Sigmoid colon (tissue), 7 donors: ENCODE measurements around the gene SLC17A9. TPM values are rescaled to one million over a fixed set of nuclear protein-coding genes. Genes with fewer than 3 reads are reported as not detected.

Experiments
- DNase-seq: peaks from one replicate; pipeline ENCODE4 v3.0.0-alpha.2; 2019
- H3K27ac ChIP-seq, 4 donors: fragments of 200-600 bp; sonication (generic); one replicate each; pipeline ENCODE4 v1.5.1; 2016 to 2019; ENCODE audit warnings: mild to moderate bottlenecking in 1 of 4
- H3K27me3 ChIP-seq, 3 donors: fragments of 200-600 bp; sonication (generic); one replicate each; pipeline ENCODE4 v1.5.1; 2019; ENCODE audit warnings: mild to moderate bottlenecking in 1 of 3
- H3K36me3 ChIP-seq, 4 donors: fragments of 200-600 bp; sonication (generic); one replicate each; pipeline ENCODE4 v1.5.1; 2016 to 2019
- H3K4me1 ChIP-seq, 4 donors: fragments of 200-600 bp; sonication (generic); one replicate each; pipeline ENCODE4 v1.5.1; 2017 to 2019
- H3K4me3 ChIP-seq, 4 donors: fragments of 200-600 bp; sonication (generic); one replicate each; pipeline ENCODE4 v1.5.1; 2017 to 2019; ENCODE audit warnings: mild to moderate bottlenecking in 2 of 4, moderate library complexity in 1 of 4
- H3K9me3 ChIP-seq, 4 donors: fragments of 200-600 bp in 3 of 4; sonication (generic) in 3 of 4; one replicate each; pipeline versions ENCODE4 v1.5.1 to v1.6.1; 2013 to 2019
- EP300 ChIP-seq, 4 donors: sonication (generic); formaldehyde crosslinking; IDR thresholded peaks; one replicate each; pipeline ENCODE4 v1.6.1; 2017; ENCODE audit warnings: antibody characterized with exemption in 4 of 4
- POLR2A ChIP-seq, 2 donors: fragments of 450-650 bp; IDR thresholded peaks; one replicate each; pipeline ENCODE4 v1.6.1; 2016; ENCODE audit warnings: antibody characterized with exemption in 2 of 2, mild to moderate bottlenecking in 2 of 2, moderate library complexity in 2 of 2
- POLR2AphosphoS5 ChIP-seq, 4 donors: sonication (generic); formaldehyde crosslinking; IDR thresholded peaks; one replicate each; pipeline ENCODE4 v1.6.1; 2017; ENCODE audit warnings: antibody characterized with exemption in 4 of 4
- WGBS, 2 donors: extraction: QIAGEN DNeasy Blood & Tissue Kit; methylation state at CpG; one replicate each; pipeline ENCODE4 v1.1.7; 2013; 5-methylcytosine and 5-hydroxymethylcytosine counted together
- intact Hi-C: fragments of 100-400 bp; cut with DNase I; formaldehyde crosslinking; loops from one replicate; pipeline ENCODE4 v1.15.1; 2023
- polyA plus RNA-seq, 3 donors: library from polyadenylated mRNA; stranded (reverse); fragments of 200-250 nt; gene quantifications; one replicate each; pipeline ENCODE4 v1.2.3, GENCODE V29; 2013
- total RNA-seq, 4 donors: library from RNA; depleted of rRNA; stranded (reverse); fragments of >200 nt; gene quantifications; one replicate each; pipeline ENCODE4 v1.1.0, GENCODE V29; 2016
- TF ChIP-seq, protein P1 (sequence below), 4 experiments: fragments of 450-650 bp in 3 of 4; fragments of 200-600 bp in 1 of 4; IDR thresholded peaks; one replicate each; pipeline ENCODE4 v1.5.1; 2016 to 2019; ENCODE audit warnings: antibody characterized with exemption in 4 of 4, mild to moderate bottlenecking in 3 of 4, moderate library complexity in 2 of 4
- donor health status: healthy with polysubstance abuse.
- donor health status: Bipolar disorder and iron deficiency.
- donor health status: healthy.

SLC17A9 gene
- total and polyA plus RNA-seq, 7 donors: 0.60 to 15.4 (median 2.9) TPM

DNA sequence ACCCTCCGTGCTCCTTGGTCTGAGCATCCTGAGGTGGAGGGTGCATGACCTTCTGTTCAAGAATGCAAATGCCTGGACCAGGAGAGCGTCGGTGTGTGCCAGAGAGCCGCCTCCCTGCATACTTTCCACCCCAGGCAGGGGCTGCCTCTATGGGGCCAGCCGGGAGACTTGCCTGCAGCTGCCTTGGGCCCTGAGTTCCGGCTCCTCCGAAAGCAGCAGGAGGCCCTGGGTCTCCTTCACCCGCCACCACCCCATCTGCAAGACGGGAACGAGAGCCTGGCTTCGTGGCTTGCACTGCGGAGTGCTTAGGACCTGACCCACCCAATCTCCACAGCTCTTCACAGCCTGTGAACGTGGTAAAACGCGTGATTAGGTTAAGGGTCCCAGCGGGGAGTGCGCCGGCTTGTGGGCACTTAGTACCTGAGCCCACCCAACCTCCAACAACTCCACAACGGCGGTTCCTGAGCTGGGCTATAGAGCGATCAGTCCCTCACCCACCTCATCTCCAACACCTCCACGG is 37.9 kb downstream of the SLC17A9 start:
- peaks cover 0 to 65% (median 13%) of the 10 kb centered on the region in 3 donors for H3K27me3 ChIP-seq
- whole genome bisulfite sequencing, 2 donors: 74 to 78% methylated on average over 22 of the region's 22 CpGs
- TF ChIP-seq POLR2A (IDR thresholded peaks at IDR 0.05): no peak
- no peak for TF ChIP-seq EP300 (IDR thresholded peaks at IDR 0.05)
- TF ChIP-seq POLR2AphosphoS5 (IDR thresholded peaks at IDR 0.05): no peak
- TF ChIP-seq, protein P1, sequence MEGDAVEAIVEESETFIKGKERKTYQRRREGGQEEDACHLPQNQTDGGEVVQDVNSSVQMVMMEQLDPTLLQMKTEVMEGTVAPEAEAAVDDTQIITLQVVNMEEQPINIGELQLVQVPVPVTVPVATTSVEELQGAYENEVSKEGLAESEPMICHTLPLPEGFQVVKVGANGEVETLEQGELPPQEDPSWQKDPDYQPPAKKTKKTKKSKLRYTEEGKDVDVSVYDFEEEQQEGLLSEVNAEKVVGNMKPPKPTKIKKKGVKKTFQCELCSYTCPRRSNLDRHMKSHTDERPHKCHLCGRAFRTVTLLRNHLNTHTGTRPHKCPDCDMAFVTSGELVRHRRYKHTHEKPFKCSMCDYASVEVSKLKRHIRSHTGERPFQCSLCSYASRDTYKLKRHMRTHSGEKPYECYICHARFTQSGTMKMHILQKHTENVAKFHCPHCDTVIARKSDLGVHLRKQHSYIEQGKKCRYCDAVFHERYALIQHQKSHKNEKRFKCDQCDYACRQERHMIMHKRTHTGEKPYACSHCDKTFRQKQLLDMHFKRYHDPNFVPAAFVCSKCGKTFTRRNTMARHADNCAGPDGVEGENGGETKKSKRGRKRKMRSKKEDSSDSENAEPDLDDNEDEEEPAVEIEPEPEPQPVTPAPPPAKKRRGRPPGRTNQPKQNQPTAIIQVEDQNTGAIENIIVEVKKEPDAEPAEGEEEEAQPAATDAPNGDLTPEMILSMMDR (IDR thresholded peaks at IDR 0.05): no peak
- no peaks in the 10 kb centered on the region for H3K4me1 ChIP-seq
- H3K27ac ChIP-seq: no peak overlapping the region
- no peak overlapping the region for H3K4me3 ChIP-seq
- no peaks in the 10 kb centered on the region for H3K36me3 ChIP-seq
- intact Hi-C loops: no loop called here
- no peak for DNase-seq
- H3K9me3 ChIP-seq: no peaks in the 10 kb centered on the region

DNA sequence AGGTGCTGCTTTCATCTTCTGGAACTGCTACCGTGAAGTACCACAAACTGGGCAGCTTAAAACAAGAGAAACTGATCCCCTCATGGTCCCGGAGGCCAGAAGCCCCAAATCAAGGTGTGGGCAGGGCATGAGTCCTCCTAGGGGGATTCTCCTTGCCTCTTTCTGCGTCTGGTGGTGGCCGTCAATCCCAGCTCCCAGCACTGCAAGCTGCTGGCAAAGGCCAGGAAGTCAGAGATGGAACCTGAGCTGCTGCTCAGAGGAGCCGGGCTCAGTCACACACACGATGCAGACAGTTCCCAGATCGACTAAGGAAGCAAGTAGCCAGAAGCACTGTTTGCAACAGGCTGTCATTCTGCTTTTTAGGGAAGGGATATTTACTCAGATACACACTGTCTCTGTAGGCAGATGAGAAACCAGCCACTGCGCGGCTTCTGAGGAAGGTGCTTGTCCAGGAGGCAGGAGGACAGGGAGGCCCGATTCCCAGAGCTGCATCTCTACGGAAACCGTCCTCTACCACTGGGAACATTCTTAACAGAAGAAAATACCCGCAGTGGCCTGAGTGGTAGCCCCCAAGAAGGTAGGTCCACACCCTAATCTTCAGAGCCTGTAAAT is 38.8 kb downstream of the SLC17A9 start:
- intact Hi-C loops: no loop called here

DNA sequence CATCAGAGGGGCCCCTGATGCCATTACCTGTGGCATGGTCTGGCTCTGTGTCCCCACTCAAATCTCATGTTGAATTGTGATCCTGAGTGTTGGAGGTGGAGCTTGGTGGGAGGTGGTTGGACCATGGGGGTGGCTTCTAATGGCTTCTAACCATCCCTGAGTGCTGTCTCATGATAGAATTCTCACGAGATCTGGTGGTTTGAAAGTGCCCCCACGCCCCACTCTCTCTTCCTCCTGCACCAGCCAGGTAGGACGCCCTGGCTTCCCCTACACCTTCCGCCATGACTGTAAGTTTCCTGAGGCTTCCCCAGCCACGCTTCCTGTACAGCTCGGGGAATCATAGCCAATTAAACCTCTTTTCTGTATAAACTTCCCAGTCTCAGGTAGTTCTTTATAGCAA is 39.4 kb downstream of the SLC17A9 start:
- Histone ChIP-seq H3K36me3 (no peaks in the 10 kb centered on the region), H3K4me1 (no peaks in the 10 kb centered on the region), H3K27ac (no peak overlapping the region), H3K9me3 (no peaks in the 10 kb centered on the region), H3K4me3 (no peak overlapping the region), H3K27me3 (peaks cover 0 to 62% (median 9%) of the 10 kb centered on the region in 3 donors)
- TF ChIP-seq EP300 (IDR thresholded peaks at IDR 0.05) (no peak), POLR2A (IDR thresholded peaks at IDR 0.05) (no peak), POLR2AphosphoS5 (IDR thresholded peaks at IDR 0.05) (no peak)
- TF ChIP-seq, protein P1 (IDR thresholded peaks at IDR 0.05): no peak
- intact Hi-C loops: no loop called here
- 57 to 75% methylated on average over 6 of the region's 6 CpGs for WGBS, 2 donors
- DNase-seq: no peak

More for the DNA sequence above, 38.8 kb downstream of the SLC17A9 start:
- no peak for DNase-seq
- WGBS, 2 donors: 64 to 74% methylated on average over 13 of the region's 13 CpGs
- peaks cover 0 to 62% (median 9%) of the 10 kb centered on the region in 3 donors for H3K27me3 ChIP-seq
- H3K27ac ChIP-seq: no peak overlapping the region
- no peak overlapping the region for H3K4me3 ChIP-seq
- TF ChIP-seq POLR2A (IDR thresholded peaks at IDR 0.05): no peak
- TF ChIP-seq EP300 (IDR thresholded peaks at IDR 0.05): no peak
- H3K36me3 ChIP-seq: no peaks in the 10 kb centered on the region
- H3K4me1 ChIP-seq: no peaks in the 10 kb centered on the region
- no peaks in the 10 kb centered on the region for H3K9me3 ChIP-seq

DNA sequence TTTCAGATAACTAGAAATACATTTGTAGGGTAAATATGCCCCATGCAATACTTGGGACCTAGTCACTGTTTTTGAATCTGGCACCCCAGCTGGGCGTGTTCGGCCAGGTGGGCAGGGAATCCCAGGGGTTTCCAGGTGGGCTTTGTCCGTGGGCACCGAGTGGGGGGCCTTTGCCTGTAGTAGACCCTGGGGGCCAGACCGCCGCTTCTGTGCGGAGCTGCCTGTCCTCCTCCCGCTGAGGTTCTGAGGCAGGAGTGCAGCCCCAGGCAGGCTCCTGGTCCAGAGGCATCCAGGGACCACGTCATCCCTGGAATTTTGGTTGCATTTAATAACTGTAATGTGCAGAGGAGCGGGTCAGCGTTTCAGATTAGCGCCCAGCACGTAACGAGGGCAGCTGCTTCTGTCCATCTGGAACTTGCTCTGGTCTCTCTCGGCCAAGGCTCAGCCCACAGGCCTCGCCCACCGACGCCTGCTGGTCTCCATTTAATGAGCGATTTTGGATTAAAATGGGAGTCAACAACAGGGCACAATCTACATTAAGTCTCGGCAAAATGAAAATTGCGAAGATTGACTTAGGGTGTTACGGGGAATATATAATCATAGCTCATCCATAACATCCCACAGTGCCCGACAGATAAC is 41.5 kb downstream of the SLC17A9 start:
- Histone ChIP-seq H3K36me3 (no peaks in the 10 kb centered on the region), H3K4me1 (no peaks in the 10 kb centered on the region), H3K9me3 (no peaks in the 10 kb centered on the region), H3K27me3 (peaks cover 0 to 73% (median 22%) of the 10 kb centered on the region in 3 donors), H3K27ac (no peak overlapping the region), H3K4me3 (no peak overlapping the region)
- no peak for TF ChIP-seq POLR2AphosphoS5 (IDR thresholded peaks at IDR 0.05)
- no peak for TF ChIP-seq POLR2A (IDR thresholded peaks at IDR 0.05)
- TF ChIP-seq EP300 (IDR thresholded peaks at IDR 0.05): no peak
- TF ChIP-seq, protein P1 (IDR thresholded peaks at IDR 0.05): no peak
- intact Hi-C loops: no loop called here
- no peak for DNase-seq
- 81 to 92% methylated on average over 23 of the region's 23 CpGs for WGBS, 2 donors

DNA sequence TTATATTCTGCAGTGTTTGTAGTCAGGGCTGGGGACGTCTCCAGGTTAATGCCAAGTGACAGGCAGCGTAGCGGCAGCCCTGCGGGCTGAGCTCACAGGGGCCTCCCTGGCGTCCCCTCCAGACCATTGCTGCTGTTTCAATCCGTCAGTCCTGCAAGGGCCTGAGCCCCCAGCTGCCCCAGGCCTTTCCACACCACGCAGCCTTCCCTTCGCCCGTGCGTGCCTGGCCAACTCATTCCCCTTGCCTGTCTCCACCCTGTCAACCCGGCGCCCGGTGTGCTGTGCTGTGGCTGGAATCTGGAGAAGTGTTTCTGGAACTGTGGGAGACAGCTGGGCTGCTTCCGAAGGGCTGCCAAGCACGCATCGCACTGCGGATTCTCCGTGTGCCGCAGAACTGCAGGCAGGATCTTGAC is 42.4 kb downstream of the SLC17A9 start:
- H3K9me3 ChIP-seq: no peaks in the 10 kb centered on the region
- H3K4me1 ChIP-seq: no peaks in the 10 kb centered on the region
- TF ChIP-seq POLR2A (IDR thresholded peaks at IDR 0.05): no peak
- TF ChIP-seq POLR2AphosphoS5 (IDR thresholded peaks at IDR 0.05): no peak
- TF ChIP-seq EP300 (IDR thresholded peaks at IDR 0.05): no peak
- TF ChIP-seq, protein P1 (IDR thresholded peaks at IDR 0.05): no peak
- no peak overlapping the region for H3K27ac ChIP-seq
- H3K36me3 ChIP-seq: no peaks in the 10 kb centered on the region
- no peak overlapping the region for H3K4me3 ChIP-seq
- 78 to 85% methylated on average over 19 of the region's 19 CpGs for WGBS, 2 donors
- H3K27me3 ChIP-seq: peaks cover 0 to 76% (median 31%) of the 10 kb centered on the region in 3 donors
- intact Hi-C loops: no loop called here
- DNase-seq: no peak
